ENCODE measurements around the gene MEGF6. TPM values are rescaled to one million over a fixed set of nuclear protein-coding genes. Genes with fewer than 3 reads are reported as not detected.

The MEGF6 gene
- total RNA-seq, 1 donor from 2014 or later: 0.13 TPM

DNA sequence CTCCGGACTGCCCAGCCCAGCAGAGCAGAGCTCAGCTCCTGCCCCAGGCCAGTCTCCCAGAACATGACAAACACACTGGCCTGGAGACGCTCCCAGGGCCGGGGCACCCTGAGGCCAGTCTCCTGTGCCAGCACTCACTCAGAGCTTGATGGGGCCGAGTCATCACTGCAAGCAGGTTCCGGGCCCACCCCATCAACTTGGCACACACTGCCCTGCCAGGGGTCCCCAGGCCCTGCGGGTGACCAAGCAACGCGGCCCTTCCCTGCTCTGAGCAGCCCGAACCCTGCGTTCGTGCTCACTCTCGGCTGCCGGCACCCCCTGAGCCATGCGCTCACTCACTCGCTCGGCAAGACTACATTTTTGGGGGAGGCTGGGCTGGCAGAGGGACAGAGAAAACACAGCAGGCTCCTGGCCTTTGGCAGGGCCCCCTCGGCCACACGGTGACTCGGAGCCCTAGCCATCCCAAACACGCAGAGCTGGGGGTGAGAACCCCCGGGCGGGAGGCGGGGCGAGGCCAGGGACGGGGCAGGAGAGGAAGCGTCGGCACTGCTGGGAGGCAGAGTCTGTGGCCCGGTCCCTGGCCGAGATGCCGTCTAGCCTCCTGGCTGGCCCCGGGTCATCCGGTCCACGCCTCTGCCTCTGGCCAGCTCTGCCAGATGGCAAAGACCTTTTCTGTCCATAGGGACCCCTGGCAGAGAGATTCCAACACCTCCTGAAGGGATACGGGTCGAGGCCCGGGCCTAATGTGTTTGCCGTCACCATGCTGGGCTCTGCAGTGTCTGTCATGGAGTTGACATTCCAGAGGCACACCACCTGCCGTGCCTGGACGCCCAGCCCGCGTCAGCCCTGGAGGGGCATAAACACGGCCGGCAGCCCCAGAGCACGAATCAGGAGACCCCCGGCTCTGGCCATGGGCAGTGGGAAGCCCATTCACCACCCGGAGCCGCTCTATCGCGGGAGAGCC is 68.0 kb downstream of the MEGF6 start:
- peak; percentile 87 for DNase-seq (ENCODE audit: low read depth)

DNA sequence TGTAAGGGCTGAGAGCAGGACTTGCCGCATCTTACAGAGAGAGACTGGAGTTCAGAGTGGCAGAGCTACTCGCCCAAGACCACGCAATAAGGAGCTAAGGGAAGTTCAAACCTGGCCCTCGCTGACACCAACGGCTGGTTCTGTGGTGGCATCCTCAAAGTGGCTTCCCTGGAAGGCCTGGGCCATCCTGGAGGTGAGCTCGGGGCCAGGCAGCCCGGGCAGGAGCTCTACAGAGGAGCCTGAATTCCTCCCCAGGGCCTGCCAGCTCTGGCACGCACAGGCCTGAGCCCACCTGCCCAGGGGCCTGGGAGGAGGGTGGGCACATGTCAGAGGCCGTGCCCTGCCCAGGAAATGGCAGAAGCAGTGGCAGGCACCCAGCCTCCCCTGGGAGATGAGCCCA is 68.6 kb downstream of the MEGF6 start:
- DNase-seq (ENCODE audit: low read depth): no peak

DNA sequence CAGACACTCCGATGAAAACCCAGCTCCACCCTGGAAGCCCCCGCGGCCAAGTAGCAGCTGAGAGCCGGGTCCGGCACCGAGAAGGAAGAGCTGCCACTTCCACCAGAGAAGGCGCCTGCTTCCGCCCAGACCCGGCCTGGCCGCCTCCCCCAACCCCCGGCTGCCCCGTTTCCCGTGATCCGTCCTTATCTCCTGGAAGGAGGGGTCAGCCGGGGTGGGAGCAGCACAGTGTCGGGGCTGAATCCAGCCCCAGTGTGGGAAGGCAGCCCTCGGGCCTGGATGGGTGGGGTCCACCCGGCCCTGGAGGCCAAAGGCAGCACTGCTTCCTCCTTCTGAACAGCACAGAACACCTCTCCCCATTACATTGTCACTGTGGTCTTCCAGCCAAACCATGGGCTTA is 69.4 kb downstream of the MEGF6 start:
- no peak for DNase-seq (ENCODE audit: low read depth)

DNA sequence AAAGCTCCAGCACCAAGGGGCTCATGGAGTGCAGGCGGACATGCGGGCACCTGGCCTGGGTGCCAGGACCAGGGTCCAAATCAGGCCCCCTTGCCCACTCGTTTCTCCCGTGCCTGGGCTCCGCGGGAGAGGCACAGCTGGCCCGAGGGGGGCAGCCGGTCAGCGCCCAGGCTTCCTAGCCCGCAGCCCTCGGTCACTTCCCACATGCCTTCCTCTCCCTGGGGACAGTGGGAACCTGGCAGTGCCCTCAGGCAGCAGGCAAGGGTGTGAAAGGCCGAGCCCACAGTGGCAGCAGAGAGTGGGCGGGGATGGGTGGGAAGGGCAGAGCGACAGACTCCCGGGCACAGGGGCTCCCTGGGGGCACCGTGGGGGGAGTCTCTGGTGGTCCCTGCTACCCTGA is 69.8 kb downstream of the MEGF6 start:
- peak; percentile 35 for DNase-seq (ENCODE audit: low read depth)

DNA sequence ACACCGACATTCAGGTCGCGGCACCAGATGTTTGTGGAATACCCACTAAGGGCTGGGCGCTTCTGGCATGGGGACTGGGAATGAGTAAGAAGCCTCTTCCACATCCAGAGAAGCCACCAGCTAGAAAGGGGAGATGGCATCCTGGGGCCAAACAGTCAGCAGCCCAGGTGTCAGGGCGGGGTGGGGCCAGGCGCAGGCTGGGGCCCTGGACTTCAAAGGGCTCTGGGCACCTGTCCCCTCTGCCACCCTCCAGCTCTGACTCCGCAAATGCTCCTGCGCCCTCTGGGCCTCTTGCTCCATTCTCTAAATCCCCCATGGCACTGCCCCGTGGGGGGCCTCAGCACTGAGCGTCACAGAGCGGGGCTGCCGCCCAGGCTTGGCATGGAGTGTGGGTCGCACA is 70.4 kb downstream of the MEGF6 start:
- no peak for DNase-seq (ENCODE audit: low read depth)

DNA sequence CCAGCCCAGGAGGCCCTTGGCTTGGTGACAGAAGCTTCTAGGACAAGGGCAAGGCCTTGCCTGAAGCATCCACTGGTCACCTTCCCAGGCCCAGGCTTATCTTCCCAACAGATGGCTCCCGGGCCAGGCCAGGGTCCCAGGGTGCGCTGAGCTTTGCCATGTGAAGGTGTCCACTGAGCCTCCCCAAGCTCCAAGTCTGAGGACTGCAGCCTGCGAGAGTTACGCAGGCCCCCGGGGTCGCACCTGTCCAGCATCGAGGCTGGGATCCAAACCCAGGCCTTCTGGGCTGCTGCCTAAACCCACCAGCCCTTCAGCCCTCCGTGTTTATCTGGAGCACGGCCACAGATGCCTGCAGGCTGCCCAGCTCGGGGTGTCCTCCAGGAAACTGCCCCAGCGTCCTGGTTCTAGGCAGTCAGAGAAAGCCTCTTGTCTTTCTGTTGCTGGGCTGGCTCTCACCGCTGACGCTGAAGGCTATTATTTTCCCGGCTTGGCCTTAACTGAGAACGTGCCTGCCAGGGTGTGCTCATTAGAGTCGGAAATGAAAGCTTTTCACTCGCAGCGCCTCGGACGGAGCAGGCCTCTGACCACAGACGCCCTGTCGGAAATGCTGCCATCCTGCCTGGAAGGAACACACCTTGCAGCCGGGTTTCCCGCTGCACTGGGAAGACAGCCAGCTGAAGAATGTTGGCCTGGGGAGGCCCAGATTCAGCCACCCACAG is 71.4 kb downstream of the MEGF6 start:
- DNase-seq (ENCODE audit: low read depth): peak; percentile 60

DNA sequence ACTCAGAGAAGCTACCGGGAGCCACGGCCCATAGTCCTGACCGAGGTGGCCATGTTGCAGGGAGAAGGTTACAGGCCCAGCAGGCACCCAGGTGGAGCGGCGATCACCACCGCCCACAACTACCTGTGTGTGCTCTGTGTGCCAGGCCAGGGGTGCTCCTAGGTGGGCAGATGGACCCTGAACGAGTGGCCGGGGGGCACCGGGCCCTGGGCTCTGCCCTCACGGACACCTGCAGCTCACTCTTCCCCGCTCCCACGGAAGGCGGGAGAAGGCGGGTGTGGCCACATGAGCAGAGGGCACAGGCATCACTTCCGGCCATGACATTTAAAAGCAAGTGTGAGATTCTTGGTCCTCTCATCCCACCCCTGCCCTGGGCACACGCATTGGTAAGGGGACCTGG is 73.9 kb downstream of the MEGF6 start:
- DNase-seq (ENCODE audit: low read depth): no peak

DNA sequence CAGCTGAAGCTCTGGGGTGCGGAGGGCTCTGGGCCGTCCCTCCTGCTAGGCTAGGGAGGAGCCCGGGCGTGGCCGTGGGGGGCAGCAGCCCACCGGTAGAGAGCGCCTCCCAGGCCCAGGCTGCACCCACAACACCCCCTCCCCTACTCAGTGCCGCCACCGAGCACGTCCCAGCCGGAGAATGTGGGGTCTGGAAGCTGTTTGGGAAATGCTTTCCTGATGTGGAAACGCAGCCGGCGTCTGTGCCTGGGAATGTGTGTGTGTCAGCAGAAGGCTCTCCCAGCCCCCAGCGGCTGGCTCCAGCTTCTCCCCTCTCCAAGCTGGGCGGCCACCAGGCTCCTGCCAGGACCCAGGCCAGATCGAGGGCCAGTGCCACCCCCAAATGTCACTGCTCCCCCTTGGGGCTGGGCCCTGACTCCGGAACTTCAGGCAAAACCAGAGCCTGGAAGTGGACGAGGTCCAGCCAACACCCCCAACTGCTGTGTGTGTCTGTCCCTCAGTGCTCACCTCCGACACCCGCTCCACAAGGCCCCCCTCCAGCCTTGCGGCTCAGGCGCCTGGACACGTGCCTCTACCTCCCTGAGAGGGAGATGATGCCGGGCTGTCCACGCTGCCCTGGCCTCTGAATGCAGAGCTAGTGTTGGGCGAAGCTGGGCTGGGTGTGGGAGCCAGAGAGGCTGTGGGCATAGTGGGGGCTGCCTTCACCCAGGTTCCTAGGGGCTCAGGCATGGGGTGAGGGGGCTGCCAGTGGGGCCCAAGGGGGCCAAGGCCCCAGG is 74.7 kb downstream of the MEGF6 start:
- DNase-seq (ENCODE audit: low read depth): no peak

DNA sequence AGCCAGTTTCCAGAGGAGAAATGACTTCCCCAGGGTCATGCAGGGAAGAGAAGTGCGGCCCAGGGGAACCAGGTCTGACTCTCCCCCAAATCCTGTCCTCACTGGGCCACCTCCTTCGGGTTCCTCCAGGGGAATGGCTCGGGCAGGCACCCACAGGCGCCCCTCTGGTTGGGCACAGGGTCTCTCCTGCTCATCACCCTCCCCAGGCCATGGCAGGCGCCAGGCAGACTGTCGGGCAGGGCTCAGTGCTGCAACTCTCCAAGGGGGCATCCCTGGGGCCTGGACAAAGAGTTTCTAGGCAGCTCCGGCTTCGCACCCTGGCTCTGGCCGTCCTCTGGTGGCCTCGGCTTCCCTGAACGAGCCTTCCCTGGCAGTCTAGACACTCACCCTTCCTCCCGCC is 75.6 kb downstream of the MEGF6 start:
- no peak for DNase-seq (ENCODE audit: low read depth)

DNA sequence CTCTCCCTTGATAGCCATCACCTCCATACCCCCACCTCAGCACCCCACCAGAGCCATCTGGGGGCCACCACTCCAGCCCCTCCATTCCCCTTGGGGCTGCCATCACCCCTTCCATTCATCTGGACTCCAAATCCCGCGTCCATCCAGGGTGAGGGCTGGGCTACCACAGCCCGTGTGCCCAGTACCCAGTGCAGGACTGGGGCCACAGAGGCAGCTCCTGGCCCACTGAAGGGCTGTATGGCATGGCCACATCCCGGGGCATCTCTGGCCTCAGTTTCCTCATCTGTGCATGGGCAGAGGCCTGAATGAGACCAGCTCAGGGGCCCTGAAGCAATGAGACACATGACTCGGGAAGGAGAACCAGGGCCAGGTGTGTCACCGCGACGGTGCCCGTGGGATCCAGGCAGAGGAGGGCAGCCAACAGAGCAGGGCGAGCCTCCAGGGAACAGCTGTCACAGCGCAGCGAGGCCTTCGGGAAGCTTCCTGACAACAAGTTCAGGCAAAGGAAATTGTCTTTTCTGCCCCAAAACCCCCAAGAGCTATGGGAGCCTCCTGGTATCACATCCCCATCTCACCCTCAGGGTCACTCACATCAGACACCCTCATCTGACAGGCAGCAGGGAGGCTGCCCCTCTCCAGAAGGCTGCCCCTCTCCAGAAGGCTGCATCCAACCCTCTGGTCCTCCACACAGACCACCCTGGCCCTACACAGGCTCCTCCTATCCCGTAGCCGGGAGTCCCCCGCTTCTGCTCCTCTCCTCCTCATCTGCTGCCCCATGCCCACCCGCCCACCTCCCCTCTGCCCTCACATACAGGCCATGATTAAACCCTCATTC is 76.3 kb downstream of the MEGF6 start:
- no peak for DNase-seq (ENCODE audit: low read depth)

DNA sequence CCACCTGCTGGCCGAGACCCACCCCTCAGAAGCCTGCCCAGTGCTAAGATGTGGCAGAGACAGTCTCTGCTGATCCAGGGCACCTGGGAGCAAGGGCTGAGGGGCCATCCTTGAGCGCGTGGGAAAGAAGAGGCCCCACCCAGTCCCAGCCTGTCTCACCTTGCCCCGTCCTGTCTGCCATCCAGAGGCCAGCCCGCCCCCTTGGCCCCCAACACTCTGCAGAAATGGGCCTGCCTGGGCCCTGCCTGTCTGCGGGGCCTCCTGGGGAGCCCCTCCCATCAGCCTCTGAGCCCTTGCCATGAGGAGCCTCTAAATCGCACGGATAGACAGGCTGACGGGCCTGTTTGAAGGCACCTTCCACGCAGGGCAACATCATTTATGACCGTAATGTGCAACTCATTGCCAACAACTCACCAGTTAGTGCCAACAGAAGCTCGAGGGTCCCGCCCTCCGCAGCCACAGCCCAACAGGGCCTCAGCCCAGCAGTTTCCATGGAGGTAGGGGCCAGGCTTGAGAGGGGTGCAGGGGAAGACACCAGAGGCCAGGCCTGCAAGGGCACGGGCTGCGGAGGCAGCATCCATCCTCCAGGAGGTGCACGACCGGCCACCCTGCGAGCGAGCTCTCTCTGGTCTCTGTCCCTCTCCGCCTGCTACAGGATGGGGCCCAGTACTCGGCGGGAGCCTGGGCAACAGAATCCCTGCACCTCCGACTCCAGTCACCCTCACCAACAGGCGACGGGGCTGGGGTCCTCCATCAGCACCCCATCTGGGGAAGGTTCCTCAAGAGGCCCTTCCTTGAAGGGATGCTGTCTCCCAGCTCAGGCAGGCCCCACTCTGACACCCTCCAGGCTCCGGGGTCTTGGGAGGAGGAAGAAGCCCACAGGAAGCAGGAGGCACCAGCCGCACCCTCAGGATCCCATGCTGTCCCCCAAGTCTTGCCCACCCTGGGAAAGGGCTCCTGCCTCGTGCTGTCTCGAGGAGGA is 78.0 kb downstream of the MEGF6 start:
- no peak for DNase-seq (ENCODE audit: low read depth)

DNA sequence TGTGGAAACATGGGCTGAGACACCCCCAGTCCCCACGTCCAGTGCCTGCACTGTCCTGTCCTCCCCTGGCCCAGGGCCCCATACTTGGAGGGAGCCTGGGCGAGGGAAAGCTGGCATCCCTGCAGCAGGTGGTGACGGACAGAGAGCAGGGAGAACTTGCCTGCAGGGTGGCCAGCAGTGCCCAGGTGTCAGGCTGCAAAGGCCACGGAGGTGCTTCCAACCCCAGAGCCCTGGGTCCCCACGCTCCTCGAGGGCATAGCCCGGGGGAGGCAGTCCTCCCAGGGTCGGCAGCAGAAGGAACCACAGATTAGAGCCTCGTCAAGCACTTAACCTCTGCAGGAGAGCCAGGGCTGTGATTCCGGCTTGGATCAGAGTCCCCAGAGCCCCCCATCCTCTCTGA is 79.4 kb downstream of the MEGF6 start:
- DNase-seq (ENCODE audit: low read depth): no peak

DNA sequence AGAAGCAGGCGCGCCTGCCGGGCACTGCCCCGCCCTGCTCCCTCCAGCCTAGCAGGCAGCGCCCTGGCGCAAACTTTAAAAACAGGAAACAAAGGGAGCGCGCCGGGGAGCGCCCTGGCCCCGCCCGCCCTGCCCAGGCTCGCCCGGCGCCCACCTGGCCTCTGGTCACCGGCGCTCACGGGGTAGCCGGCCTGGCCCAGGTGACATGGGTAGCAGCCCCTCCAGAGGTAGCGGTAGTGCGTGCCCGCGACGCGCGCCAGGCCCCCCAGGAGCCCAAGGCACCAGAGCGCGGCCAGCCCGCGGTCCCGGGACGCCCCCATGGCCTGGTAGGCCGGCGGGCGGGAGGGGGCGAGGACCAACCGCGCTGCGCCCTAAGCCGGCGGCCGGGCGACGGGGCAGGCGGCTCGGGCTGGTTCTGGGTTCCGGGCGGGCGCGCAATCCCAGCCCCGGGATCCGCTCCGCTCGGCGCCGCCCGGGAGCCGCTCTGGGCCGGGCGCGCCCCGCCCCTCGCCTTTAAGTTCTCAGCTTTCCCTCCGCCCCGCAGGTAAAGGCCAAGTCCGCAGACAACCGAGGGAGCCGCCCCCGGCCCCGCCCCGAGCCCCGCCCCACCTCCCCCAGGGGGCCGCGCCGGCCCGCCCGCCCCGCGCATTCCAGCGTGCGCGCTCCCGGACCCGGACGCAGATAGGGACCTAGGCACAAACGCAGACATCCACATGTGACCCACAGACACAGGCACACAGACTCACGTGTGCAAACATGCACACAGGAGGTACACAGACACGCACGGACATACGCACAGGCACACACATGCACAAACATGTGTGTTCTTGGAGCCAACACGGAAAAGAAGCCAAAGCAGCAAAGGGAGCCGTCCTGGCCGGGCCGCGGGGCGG is 80.1 kb downstream of the MEGF6 start:
- DNase-seq (ENCODE audit: low read depth): no peak

DNA sequence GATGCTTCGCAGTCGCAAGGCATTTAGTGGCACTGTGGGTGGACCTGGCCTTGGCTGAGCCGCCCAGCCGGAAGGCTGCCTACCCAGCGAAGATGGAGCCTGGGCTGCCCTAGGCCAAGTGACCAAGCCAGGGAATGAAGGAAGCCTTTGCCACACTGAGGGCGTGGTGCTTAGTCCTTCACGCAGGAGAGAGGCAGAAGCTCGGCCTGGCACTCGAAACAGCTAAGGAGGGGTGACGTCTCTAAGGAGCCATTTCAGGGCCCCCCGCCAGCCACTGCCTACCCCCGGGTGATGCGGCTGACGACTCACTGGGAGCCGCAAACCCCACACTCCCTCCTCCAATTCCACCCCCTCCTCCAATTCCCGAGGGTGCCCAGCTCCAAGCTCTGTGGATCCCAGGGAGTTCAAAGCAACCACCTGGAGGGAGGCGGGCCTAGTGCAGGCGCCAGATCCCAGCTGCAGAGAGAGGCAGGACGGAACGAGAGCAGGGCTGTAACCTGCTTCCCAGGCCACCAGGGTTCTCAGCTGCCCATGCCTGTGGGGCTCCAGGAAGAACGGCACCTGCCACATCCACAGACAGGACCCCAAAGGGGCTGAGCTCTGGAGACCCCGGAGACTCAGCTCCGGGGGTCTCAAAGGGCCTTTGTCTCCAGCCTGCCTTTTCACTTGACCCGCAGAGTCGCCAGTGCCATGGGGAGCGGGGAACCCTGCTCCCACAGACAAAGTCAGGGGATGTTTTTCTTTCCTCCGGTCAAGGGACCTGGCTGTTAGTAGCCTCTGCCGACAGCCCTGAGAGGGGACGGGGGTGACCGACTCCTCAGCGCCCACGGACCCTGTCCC is 81.0 kb downstream of the MEGF6 start:
- DNase-seq (ENCODE audit: low read depth): no peak

DNA sequence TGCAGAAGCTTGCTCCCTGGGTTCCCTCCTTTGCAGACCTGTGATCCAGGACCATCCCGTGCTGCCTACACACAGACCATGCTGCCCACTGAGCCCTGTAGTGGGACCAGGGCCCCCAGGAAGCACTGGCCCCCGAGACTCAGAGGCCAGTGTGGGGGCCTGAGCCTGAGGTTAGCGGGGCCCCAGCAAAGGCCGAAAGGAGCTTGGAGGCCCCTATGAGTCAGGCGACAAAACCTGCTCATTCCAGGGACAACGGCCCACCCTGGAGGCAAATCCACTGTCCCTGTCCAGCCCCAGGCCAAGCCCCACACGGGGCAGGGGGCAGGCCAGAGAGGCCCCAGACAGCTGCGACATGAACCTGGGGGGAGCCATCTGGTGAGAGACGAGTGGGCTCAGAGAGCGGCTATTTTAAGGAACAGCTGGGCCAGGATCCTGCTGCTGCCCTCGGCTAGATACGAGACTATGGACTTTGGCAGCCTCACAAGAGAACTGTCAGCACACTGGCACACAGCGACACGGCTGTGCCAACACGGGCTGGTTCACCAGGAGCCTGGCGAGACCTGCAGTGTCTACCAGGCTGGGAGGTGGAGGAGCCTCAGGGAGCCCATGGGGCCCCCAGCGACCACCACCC is 82.1 kb downstream of the MEGF6 start:
- DNase-seq (ENCODE audit: low read depth): peak; percentile 86

DNA sequence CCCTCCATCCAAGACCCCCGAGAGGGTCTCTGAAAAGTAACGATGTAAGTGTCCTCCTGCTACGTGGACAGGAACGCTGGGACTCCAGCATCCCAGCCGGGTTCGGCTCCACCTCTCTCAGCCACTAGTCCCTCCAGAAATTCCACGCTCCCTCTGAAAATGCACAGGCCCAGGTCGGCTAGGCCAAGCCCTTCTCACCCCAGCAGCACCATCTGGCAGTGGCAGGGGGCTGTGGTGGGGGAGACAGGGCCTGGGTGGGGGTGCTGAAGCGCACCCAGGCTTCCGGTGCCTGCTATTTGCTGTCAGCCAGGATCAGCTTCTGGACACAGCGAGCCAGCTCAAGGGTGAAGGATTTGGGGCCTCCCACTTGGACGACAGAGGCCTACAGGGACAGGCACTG is 83.5 kb downstream of the MEGF6 start:
- no peak for DNase-seq (ENCODE audit: low read depth)
